Measurements from ENCODE around the gene PIP5K1A. TPM values are rescaled to one million over a fixed set of nuclear protein-coding genes. Genes with fewer than 3 reads are reported as not detected.

PIP5K1A gene
- total and polyA plus RNA-seq, 8 donors: 51.2 to 73.3 (median 67.2) TPM

- H3K9me3 ChIP-seq: no peaks in the 10 kb centered on the region
- peaks cover 7 to 54% of the 10 kb centered on the region in 2 donors for H3K4me1 ChIP-seq
- H3K27me3 ChIP-seq: no peaks in the 10 kb centered on the region
- peak in 1 of 2 donors; percentile 38 for TF ChIP-seq CTCF (IDR thresholded peaks at IDR 0.05)
- peaks cover 0 to 16% of the 10 kb centered on the region in 2 donors for H3K36me3 ChIP-seq
- peak overlapping the region; percentile 91 to 94 for H3K4me3 ChIP-seq
- peak overlapping the region; percentile 96 to 98 for H3K27ac ChIP-seq
- peak; percentile 80 for ATAC-seq
- intact Hi-C loops (cut with DNase I): no loop called here
- DNase-seq: peak; percentile 95 to 99 (median 96)
These were observed 83.0 kb downstream of the PIP5K1A start for GRCh38 chr1:151281225-151281968.

DNA sequence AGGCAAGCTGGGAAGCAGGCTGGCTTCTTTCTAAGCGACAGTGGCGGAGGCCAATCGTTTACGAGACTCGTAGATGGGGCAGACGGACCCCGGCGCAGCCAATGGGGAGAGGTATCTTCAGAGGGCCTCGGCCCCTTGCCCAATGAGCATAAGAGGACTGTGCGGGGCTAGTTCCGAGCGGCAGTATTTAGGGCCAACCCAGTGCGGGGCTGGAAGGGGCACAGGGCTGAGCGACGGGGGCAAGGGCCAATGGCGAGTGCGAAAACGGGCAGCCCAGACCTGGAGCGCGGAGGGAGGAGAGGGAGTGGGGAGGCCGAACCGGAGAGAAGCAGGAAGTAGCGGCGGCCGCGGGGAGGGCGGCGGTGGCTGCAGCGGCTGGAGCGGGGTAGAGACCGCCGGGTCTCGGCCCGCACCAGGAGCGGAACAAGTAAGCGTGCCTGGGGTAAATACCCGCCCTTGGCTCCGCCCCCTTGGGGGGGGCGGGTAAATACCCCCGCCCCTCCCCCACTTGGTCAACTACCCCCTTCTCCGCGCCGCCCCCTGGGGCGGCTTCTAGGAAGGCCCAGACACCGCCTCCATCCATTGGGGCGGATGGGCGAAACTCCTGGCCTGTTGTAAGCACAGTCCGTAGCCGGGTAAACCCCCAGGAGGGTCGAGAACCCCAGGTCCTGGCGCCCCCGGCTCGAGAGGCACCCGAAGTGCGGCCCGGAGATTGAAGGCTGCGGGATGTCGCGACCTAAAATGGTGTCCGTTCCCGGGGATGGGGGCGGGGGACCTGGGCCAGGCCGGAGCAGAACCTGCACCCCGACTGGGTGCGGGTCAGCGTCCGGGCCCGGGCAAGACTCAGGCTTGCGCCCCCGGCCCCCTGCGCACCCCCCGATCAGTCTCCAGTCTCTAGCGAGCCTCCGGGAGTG, 83.9 kb downstream of the PIP5K1A start, which contains the start of gene ZNF687:
ZNF687 (plus strand) TSS at position 331 of the 914 bp plus-strand sequence. CDS start 3,993 bp downstream, outside the sequence.
- Histone ChIP-seq H3K27ac (peak within 1 kb of the TSS; percentile 96 to 98), H3K27me3 (no peaks in the 10 kb centered on the region), H3K4me3 (peak within 1 kb of the TSS; percentile 91 to 94), H3K4me1 (peaks cover 7 to 46% of the 10 kb centered on the region in 2 donors), H3K9me3 (no peaks in the 10 kb centered on the region), H3K36me3 (peaks cover 0 to 24% of the 10 kb centered on the region in 2 donors)
- intact Hi-C loops (cut with DNase I): no loop called here
- peak; percentile 99 to 100 (median 100) for DNase-seq
- ATAC-seq: peak; percentile 89
- TF ChIP-seq CTCF (IDR thresholded peaks at IDR 0.05): no peak

GRCh38 chr1:151282883-151283725, 84.8 kb downstream of the PIP5K1A start:
- H3K9me3 ChIP-seq: no peaks in the 10 kb centered on the region
- intact Hi-C loops (cut with DNase I): no loop called here
- TF ChIP-seq CTCF (IDR thresholded peaks at IDR 0.05): no peak
- ATAC-seq: peak; percentile 0
- H3K4me3 ChIP-seq: peak overlapping the region; percentile 91 to 94
- no peaks in the 10 kb centered on the region for H3K27me3 ChIP-seq
- peaks cover 7 to 39% of the 10 kb centered on the region in 2 donors for H3K4me1 ChIP-seq
- peak overlapping the region; percentile 96 to 98 for H3K27ac ChIP-seq
- peaks cover 0 to 33% of the 10 kb centered on the region in 2 donors for H3K36me3 ChIP-seq
- peak in 3 of 4 donors; percentile 39 to 83 (median 57) for DNase-seq

- DNase-seq (no peak), ATAC-seq (no peak)
- H3K4me1 ChIP-seq: peaks cover 7 to 34% of the 10 kb centered on the region in 2 donors
- no peaks in the 10 kb centered on the region for H3K27me3 ChIP-seq
- intact Hi-C loops (cut with DNase I): no loop called here
- peak overlapping the region; percentile 96 to 98 for H3K27ac ChIP-seq
- no peak overlapping the region for H3K4me3 ChIP-seq
- TF ChIP-seq CTCF (IDR thresholded peaks at IDR 0.05): no peak
- no peaks in the 10 kb centered on the region for H3K9me3 ChIP-seq
- peaks cover 0 to 43% of the 10 kb centered on the region in 2 donors for H3K36me3 ChIP-seq
These were observed 85.7 kb downstream of the PIP5K1A start for GRCh38 chr1:151284013-151284577.
